Cardiac fibroblast (primary cell): ENCODE measurements around the gene IFIT3.
"Not testable (repeated sequence)": the region's sequence is repeated elsewhere in the genome, so short reads cannot be mapped to it uniquely, and the experiment has no call there.

Experiments
- DNase-seq, 2 donors: peaks; one replicate each; pipeline versions ENCODE4 v3.0.0 to v3.0.0-alpha.2; 2010; ENCODE audit warnings: low read depth in 2 of 2
- H3K4me3 ChIP-seq, 2 donors: replicated peaks in 1 of 2; 1 replicate in 1 of 2; 2 replicates in 1 of 2; pipeline ENCODE4 v1.5.1; 2011; ENCODE audit warnings: low read depth in 2 of 2, low read length in 2 of 2, mild to moderate bottlenecking in 2 of 2, moderate library complexity in 1 of 2
- CTCF ChIP-seq: IDR thresholded peaks from one replicate; pipeline ENCODE4 v1.5.1; 2011; ENCODE audit warnings: low read depth, mild to moderate bottlenecking, low read length, inconsistent platforms

IFIT3 gene

GRCh38 chr10:89345367-89346000 is 17.7 kb downstream of the IFIT3 start:
- no peak overlapping the region for H3K4me3 ChIP-seq
- no peak for TF ChIP-seq CTCF
- no peak for DNase-seq

GRCh38 chr10:89346405-89347254 is 18.8 kb downstream of the IFIT3 start:
- peak; percentile 79 to 86 for DNase-seq
- H3K4me3 ChIP-seq = no peak overlapping the region
- TF ChIP-seq CTCF = no peak

GRCh38 chr10:89347701-89348457 is 20.1 kb downstream of the IFIT3 start:
- TF ChIP-seq CTCF = no peak
- H3K4me3 ChIP-seq = no peak overlapping the region
- no peak for DNase-seq

- no peak for DNase-seq
- TF ChIP-seq CTCF = no peak
- no peak overlapping the region for H3K4me3 ChIP-seq
Measured at GRCh38 chr10:89348481-89348880, 20.7 kb downstream of the IFIT3 start.

DNA sequence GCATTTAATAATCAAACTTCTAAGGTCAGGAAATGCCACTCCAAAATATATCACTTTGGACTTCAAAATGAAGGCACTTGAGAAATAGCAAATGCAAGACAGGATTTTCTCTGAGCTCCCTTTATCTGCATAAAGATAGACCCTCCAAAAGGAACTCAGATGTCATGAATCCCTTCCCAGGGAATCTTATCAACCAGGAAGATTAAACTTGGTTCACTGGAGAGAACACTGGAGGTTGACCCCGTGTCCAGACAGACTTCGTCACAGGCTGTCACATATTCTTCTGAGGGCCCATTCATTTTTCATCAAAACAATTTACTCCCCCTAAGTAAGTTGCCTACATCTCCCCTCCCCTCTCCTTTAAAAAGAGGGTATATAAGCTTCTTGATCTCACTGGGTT is 21.2 kb downstream of the IFIT3 start:
- no peak for TF ChIP-seq CTCF
- DNase-seq = no peak
- H3K4me3 ChIP-seq = no peak overlapping the region

DNA sequence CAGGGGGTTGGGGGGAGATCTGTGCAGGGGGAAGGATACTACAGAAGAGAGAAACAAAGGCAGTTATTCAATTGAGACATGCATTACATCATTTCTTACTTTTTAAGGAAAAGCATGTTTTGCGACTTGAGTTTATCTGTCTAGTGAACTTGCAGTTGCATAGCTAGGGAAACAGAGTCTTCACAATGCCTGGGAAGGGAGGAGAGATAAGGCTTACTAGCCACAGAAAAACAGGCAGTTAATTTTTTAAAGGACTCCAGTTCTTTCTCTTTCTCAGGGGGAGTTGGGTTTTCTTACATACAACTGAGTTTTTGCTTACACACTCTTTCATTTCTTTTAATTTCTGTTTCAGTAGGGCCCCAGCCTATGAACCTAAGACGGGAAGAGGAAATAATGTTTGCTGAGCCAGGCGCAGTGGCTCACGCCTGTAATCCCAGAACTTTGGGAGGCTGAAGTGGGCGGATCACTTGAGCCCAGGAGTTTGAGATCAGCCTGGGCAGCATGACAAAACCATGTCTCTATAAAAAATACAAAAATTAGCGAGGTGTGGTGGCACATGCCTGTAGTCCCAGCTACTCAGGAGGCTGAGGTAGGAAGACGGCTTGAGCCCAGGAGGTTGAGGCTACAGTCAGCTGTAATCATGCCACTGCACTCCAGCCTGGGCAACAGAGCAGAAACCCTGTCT is 23.0 kb downstream of the IFIT3 start:
- not testable (repeated sequence) for H3K4me3 ChIP-seq
- DNase-seq = peak; percentile 32 to 66
